Measurements from ENCODE around the gene NINL. TPM values are rescaled to one million over a fixed set of nuclear protein-coding genes. Genes with fewer than 3 reads are reported as not detected.
"Not testable (repeated sequence)": the region's sequence is repeated elsewhere in the genome, so short reads cannot be mapped to it uniquely, and the experiment has no call there.

Gene NINL
- total RNA-seq (2012; rRNA removed) = 2.0 and 3.5 TPM in 2 replicates

DNA sequence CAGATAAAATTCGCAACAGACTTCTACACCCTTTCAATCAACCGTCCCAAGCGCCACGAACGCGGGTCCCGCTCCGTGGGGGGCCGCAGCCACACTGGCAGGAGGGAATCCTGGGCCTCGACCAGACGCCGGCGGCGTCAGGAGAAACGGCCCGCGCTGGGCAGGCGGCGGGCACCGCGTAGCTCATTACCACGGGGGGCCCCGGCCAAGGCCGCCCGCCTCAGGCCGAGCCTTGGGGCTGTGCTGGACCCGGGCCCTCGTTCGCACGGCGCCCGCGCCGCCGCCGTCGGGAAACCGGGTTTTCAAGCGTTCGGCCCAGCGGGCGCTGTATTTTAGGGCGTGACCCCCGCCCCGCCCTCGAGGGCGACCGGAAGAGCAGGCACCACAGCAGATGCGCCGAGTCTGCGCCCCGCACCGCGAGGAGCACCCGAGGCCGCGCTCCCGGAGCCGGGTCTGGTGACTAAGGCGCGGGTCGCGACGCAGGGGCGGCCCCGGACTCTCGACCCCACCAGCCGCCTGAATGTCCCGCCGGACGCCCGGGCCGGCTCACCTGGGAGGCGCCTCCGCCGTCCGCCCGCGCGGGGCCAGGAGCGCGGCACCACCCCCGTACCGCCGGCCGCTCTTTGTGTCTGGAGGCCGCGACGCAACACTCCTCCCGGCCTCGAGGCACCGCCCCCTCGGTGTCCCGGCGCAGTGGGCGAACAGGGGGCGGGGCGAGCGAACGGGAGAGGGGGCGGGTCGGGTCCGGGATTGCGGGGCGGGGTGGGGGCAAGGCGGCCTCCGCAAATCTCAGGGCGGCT lies at the start of gene NINL:
Gene NINL, minus strand, starts transcription at position 627 of the 800 bp plus-strand sequence. CDS start 58,944 bp downstream, outside the sequence.
- Histone ChIP-seq H3K4me3 (ENCODE audit: low read length) (peak within 1 kb of the TSS; percentile 75), H3K27me3 (ENCODE audit: control insufficient read depth, insufficient read depth, low read length) (no peaks in the 10 kb centered on the region), H3K36me3 (ENCODE audit: insufficient read depth, low read length) (no peaks in the 10 kb centered on the region), H3K9ac (ENCODE audit: low read depth, low read length) (peak within 1 kb of the TSS; percentile 80), H3K4me1 (ENCODE audit: control insufficient read depth, insufficient read depth, low read length) (peaks cover 7% of the 10 kb centered on the region), H3K9me3 (replicated peaks; ENCODE audit: low read length) (no peaks in the 10 kb centered on the region), H3K4me2 (ENCODE audit: low read length) (peak within 1 kb of the TSS; percentile 92)

- Histone ChIP-seq H3K36me3 (ENCODE audit: insufficient read depth, low read length) (peaks cover 3% of the 10 kb centered on the region), H3K4me1 (ENCODE audit: control insufficient read depth, insufficient read depth, low read length) (no peaks in the 10 kb centered on the region), H3K27me3 (ENCODE audit: control insufficient read depth, insufficient read depth, low read length) (no peaks in the 10 kb centered on the region), H3K4me3 (ENCODE audit: low read length) (no peak overlapping the region), H3K9ac (ENCODE audit: low read depth, low read length) (no peak overlapping the region), H3K9me3 (replicated peaks; ENCODE audit: low read length) (no peaks in the 10 kb centered on the region), H3K4me2 (ENCODE audit: low read length) (no peak overlapping the region)
Measured at GRCh38 chr20:25632940-25633790, 47.8 kb upstream of the NINL start.

DNA sequence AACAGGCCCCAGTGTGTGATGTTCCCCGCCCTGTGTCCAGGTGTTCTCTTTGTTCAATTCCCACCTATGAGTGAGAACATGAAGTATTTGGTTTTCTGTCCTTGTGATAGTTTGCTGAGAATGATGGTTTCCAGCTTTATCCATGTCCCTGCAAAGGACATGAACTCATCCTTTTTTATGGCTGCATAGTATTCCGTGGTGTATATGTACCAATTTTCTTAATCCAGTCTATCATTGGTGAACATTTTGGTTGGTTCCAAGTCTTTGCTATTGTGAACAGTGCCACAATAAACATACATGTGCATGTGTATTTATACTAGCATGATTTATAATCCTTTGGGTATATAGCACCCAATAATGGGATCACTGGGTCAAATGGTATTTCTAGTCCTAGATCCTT lies 45.3 kb upstream of the NINL start:
- H3K27me3 ChIP-seq (ENCODE audit: control insufficient read depth, insufficient read depth, low read length); H3K4me1 ChIP-seq (ENCODE audit: control insufficient read depth, insufficient read depth, low read length); H3K36me3 ChIP-seq (ENCODE audit: insufficient read depth, low read length); H3K9ac ChIP-seq (ENCODE audit: low read depth, low read length); H3K4me2 ChIP-seq (ENCODE audit: low read length); H3K4me3 ChIP-seq (ENCODE audit: low read length); H3K9me3 ChIP-seq (replicated peaks; ENCODE audit: low read length): not testable (repeated sequence)

DNA sequence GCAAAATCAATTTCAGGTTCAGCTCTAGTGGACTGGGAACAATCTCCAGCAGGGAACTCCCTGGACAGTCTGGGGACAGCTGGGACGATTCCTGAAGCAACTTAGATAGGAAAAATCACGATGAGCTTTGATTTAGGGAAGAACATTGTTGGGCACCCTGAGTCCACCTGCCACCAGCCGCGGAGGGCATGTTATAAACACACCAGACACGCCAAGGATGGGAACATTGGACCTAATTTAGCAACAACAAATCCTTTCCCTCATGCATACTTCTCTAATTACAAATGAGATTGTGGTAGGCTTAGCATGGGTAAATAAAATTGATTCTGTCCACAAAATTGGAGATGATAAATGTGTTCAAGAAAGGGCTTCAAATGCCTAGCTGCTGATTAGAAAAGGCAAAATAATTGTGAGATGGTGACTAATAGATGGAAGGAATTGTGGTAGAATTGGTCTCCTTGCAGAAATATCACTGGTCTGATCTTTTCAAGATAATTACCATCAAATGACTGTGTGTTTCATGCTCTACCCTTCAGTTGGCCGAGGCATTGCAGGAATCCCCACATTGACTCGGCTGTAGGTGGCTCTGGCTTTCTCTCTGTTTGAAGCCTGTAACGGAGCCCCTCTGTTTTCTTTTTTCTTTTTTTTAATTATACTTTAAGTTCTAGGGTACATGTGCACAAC lies 44.6 kb upstream of the NINL start:
- Histone ChIP-seq H3K36me3 (ENCODE audit: insufficient read depth, low read length) (no peaks in the 10 kb centered on the region), H3K27me3 (ENCODE audit: control insufficient read depth, insufficient read depth, low read length) (no peaks in the 10 kb centered on the region), H3K9ac (ENCODE audit: low read depth, low read length) (no peak overlapping the region), H3K4me2 (ENCODE audit: low read length) (no peak overlapping the region), H3K4me1 (ENCODE audit: control insufficient read depth, insufficient read depth, low read length) (no peaks in the 10 kb centered on the region), H3K4me3 (ENCODE audit: low read length) (no peak overlapping the region), H3K9me3 (replicated peaks; ENCODE audit: low read length) (no peaks in the 10 kb centered on the region)

DNA sequence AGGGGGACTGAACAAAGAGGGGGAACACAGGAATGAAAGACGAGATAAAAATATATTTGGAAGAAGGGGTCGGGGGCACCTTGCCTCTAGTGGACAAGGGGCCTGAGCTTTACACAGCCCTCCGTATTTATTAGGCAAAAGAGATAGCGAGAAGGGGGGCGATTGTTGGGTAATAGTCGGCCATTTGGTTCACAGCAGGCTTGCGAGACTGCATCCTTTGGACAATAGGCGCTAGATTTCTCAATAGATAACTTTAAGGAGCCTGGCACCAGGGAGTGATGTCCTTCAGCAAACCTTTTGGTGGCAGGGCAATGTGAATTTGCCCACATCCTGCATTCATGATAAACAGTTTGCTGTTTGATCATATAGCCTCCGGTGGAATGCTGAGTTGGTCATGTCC lies 41.4 kb upstream of the NINL start:
- Histone ChIP-seq H3K4me3 (ENCODE audit: low read length) (no peak overlapping the region), H3K4me2 (ENCODE audit: low read length) (no peak overlapping the region), H3K9me3 (replicated peaks; ENCODE audit: low read length) (no peaks in the 10 kb centered on the region), H3K9ac (ENCODE audit: low read depth, low read length) (no peak overlapping the region), H3K36me3 (ENCODE audit: insufficient read depth, low read length) (no peaks in the 10 kb centered on the region), H3K27me3 (ENCODE audit: control insufficient read depth, insufficient read depth, low read length) (no peaks in the 10 kb centered on the region), H3K4me1 (ENCODE audit: control insufficient read depth, insufficient read depth, low read length) (peaks cover 15% of the 10 kb centered on the region)

GRCh38 chr20:25624500-25624939 lies 39.2 kb upstream of the NINL start:
- H3K9me3 ChIP-seq (replicated peaks; ENCODE audit: low read length) = no peaks in the 10 kb centered on the region
- no peaks in the 10 kb centered on the region for H3K27me3 ChIP-seq (ENCODE audit: control insufficient read depth, insufficient read depth, low read length)
- peaks cover 15% of the 10 kb centered on the region for H3K4me1 ChIP-seq (ENCODE audit: control insufficient read depth, insufficient read depth, low read length)
- peak overlapping the region; percentile 95 for H3K9ac ChIP-seq (ENCODE audit: low read depth, low read length)
- H3K4me3 ChIP-seq (ENCODE audit: low read length) = peak overlapping the region; percentile 84
- peak overlapping the region; percentile 93 for H3K4me2 ChIP-seq (ENCODE audit: low read length)
- no peaks in the 10 kb centered on the region for H3K36me3 ChIP-seq (ENCODE audit: insufficient read depth, low read length)

GRCh38 chr20:25623736-25624499 lies 38.6 kb upstream of the NINL start, which contains the start of gene NANP:
NANP (minus strand) TSS chr20:25624014; CDS start chr20:25623948, 66 bp downstream.
- peak within 1 kb of the TSS; percentile 93 for H3K4me2 ChIP-seq (ENCODE audit: low read length)
- peak within 1 kb of the TSS; percentile 95 for H3K9ac ChIP-seq (ENCODE audit: low read depth, low read length)
- no peaks in the 10 kb centered on the region for H3K9me3 ChIP-seq (replicated peaks; ENCODE audit: low read length)
- H3K4me1 ChIP-seq (ENCODE audit: control insufficient read depth, insufficient read depth, low read length) = peaks cover 15% of the 10 kb centered on the region
- H3K27me3 ChIP-seq (ENCODE audit: control insufficient read depth, insufficient read depth, low read length) = no peaks in the 10 kb centered on the region
- H3K4me3 ChIP-seq (ENCODE audit: low read length) = peak within 1 kb of the TSS; percentile 84
- H3K36me3 ChIP-seq (ENCODE audit: insufficient read depth, low read length) = no peaks in the 10 kb centered on the region

DNA sequence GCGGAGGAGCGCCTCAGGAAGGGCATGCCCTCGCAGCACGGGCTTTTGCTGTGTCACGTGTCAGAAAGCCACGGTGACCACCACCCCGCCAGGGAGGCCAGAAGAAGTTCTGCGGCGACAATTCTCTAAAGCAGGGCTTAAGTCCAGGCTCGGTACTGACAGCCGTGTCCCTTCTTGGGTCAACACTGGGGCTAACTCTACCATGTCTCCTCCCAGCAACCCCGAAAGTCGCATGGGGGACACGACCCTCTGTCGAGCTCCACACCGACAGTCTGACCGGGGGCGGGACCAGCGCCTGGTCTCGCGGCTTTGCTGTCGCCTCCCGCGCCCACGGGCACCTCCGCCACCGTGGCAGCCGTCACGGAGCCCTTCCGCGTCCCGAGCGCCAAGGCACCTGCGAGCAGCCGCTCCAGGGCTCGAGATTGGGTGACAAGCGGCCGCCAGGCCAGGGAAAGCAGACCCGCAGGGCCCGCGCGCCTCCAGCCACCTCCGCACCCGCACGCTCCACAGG lies 37.9 kb upstream of the NINL start:
- H3K4me3 ChIP-seq (ENCODE audit: low read length) = peak overlapping the region; percentile 84
- H3K4me2 ChIP-seq (ENCODE audit: low read length) = peak overlapping the region; percentile 93
- no peaks in the 10 kb centered on the region for H3K27me3 ChIP-seq (ENCODE audit: control insufficient read depth, insufficient read depth, low read length)
- H3K9me3 ChIP-seq (replicated peaks; ENCODE audit: low read length) = no peaks in the 10 kb centered on the region
- H3K4me1 ChIP-seq (ENCODE audit: control insufficient read depth, insufficient read depth, low read length) = peaks cover 15% of the 10 kb centered on the region
- H3K9ac ChIP-seq (ENCODE audit: low read depth, low read length) = peak overlapping the region; percentile 95
- H3K36me3 ChIP-seq (ENCODE audit: insufficient read depth, low read length) = no peaks in the 10 kb centered on the region

DNA sequence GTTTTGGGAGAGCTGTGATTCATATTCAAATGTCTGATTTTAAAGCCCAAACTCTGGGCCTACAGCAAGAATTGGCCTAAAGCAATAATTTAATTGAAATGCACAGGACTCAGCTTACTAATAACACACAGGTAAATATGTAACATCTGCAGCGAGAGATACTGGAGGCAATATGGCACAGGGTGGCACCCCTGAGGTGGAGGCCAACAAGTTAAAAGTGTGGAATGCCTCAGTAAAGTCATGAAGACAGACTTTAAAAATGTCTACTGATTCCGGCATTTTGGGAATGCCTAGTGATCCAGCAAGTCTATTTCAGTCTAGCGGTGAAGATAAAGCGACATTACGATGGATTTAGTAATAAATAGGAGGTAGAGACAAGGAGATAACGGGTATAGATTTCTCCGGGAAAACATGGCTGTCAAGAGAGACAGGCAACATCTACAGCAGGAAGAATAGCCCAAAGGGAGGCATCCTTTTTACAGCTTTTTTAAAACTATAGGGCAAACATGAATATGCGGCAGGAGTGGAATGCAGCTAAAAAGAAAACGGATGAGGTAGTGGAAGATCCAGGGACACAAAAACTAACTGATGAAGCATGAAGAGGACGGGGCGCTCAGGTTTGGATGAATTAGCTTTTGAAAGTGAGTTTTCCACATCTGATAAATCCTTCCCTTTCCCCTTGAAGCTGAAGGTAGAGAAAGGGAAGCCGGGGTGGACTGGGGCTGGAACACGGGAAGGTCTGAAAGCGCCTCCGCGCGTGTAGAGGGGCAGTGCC lies 37.3 kb upstream of the NINL start:
- Histone ChIP-seq H3K36me3 (ENCODE audit: insufficient read depth, low read length) (no peaks in the 10 kb centered on the region), H3K4me2 (ENCODE audit: low read length) (peak overlapping the region; percentile 93), H3K27me3 (ENCODE audit: control insufficient read depth, insufficient read depth, low read length) (no peaks in the 10 kb centered on the region), H3K4me1 (ENCODE audit: control insufficient read depth, insufficient read depth, low read length) (peaks cover 15% of the 10 kb centered on the region), H3K4me3 (ENCODE audit: low read length) (peak overlapping the region; percentile 84), H3K9ac (ENCODE audit: low read depth, low read length) (peak overlapping the region; percentile 95), H3K9me3 (replicated peaks; ENCODE audit: low read length) (no peaks in the 10 kb centered on the region)

GRCh38 chr20:25622049-25622448 lies 36.7 kb upstream of the NINL start:
- no peaks in the 10 kb centered on the region for H3K27me3 ChIP-seq (ENCODE audit: control insufficient read depth, insufficient read depth, low read length)
- peak overlapping the region; percentile 84 for H3K4me3 ChIP-seq (ENCODE audit: low read length)
- peaks cover 15% of the 10 kb centered on the region for H3K4me1 ChIP-seq (ENCODE audit: control insufficient read depth, insufficient read depth, low read length)
- H3K4me2 ChIP-seq (ENCODE audit: low read length) = peak overlapping the region; percentile 93
- peak overlapping the region; percentile 95 for H3K9ac ChIP-seq (ENCODE audit: low read depth, low read length)
- no peaks in the 10 kb centered on the region for H3K36me3 ChIP-seq (ENCODE audit: insufficient read depth, low read length)
- no peaks in the 10 kb centered on the region for H3K9me3 ChIP-seq (replicated peaks; ENCODE audit: low read length)

Measured in skeletal muscle satellite cell (primary cell).